ENCODE results near the gene SLAMF1.

DNA sequence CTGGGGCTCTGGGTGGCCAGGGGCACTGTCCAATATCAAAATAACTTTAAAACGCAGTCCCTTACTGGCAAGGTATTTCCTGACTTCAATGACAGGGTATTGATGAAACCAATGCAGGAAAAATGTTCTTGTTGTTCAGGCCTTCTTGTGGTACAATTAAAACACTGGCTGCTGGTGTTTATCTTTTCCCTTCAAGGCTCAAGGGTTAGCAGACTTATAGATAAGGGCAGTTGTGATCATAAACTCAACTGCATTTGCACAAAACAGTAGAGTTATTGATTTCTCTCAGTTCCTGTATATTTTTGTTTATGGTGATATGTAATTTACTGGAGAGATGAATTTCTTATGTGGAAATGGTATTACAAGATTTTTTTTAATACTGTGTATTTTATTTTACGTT lies 64.9 kb downstream of the SLAMF1 start:
- TF ChIP-seq SUZ12 (IDR thresholded peaks at IDR 0.05; ENCODE audit: extremely low read depth, insufficient read depth, insufficient read length): no peak
- TF ChIP-seq ZNF274 (IDR thresholded peaks at IDR 0.05; ENCODE audit: low read depth, low read length): no peak

Data from NT2/D1 (cell line).